K562 (cell line): ENCODE results near the gene SLC25A45.

Experiments used
- FOXA1 ChIP-seq: fragments of 450-650 bp; IDR thresholded peaks from 2 replicates; pipeline ENCODE4 v1.6.1; 2016; ENCODE audit warnings: mild to moderate bottlenecking, borderline replicate concordance
- GTF2B ChIP-seq: IDR thresholded peaks from 2 replicates; pipeline ENCODE4 v1.6.1; 2011; ENCODE audit not compliant: insufficient read length; ENCODE audit errors: extremely low read depth
- SIN3A ChIP-seq, 2 experiments: fragments of 150-350 bp in 1 of 2; IDR thresholded peaks; 2 replicates each; pipeline ENCODE4 v1.6.1; 2011 to 2016; ENCODE audit warnings: borderline replicate concordance in 2 of 2, low read depth in 2 of 2, low read length in 2 of 2, mild to moderate bottlenecking in 2 of 2, moderate library complexity in 2 of 2; ENCODE audit not compliant: control insufficient read depth in 1 of 2
- TAF1 ChIP-seq: IDR thresholded peaks from 2 replicates; pipeline ENCODE4 v1.6.1; 2011; ENCODE audit warnings: mild to moderate bottlenecking, low read length, moderate library complexity; ENCODE audit not compliant: insufficient read depth, control insufficient read depth, severe bottlenecking; ENCODE audit errors: extremely low read depth
- TBP ChIP-seq: optimal IDR thresholded peaks from 2 replicates; pipeline ENCODE3; 2011; ENCODE audit warnings: low read depth, low read length, improper control_type of control experiment
- ZNF3 ChIP-seq: fragments of 250-450 bp; sonication (Bioruptor Pico); IDR thresholded peaks from 2 replicates; pipeline ENCODE4 v1.5.0; 2021; ENCODE audit warnings: mild to moderate bottlenecking, moderate library complexity

- TF ChIP-seq GTF2B (no peak), ZNF3 (no peak), TBP (no peak), FOXA1 (no peak), TAF1 (no peak), SIN3A (IDR thresholded peaks at IDR 0.05; ENCODE audit: borderline replicate concordance in 2 of 2, control insufficient read depth in 1 of 2, low read depth in 2 of 2, low read length in 2 of 2) (no peak)
Observed at GRCh38 chr11:65404210-65404609, 21.8 kb upstream of the SLC25A45 start.
